ENCODE data around the gene CBL. TPM values are rescaled to one million over a fixed set of nuclear protein-coding genes. Genes with fewer than 3 reads are reported as not detected.

Gene CBL
- total RNA-seq, 4 donors from 2014 or later: 12.9 to 26.6 (median 20.9) TPM

DNA sequence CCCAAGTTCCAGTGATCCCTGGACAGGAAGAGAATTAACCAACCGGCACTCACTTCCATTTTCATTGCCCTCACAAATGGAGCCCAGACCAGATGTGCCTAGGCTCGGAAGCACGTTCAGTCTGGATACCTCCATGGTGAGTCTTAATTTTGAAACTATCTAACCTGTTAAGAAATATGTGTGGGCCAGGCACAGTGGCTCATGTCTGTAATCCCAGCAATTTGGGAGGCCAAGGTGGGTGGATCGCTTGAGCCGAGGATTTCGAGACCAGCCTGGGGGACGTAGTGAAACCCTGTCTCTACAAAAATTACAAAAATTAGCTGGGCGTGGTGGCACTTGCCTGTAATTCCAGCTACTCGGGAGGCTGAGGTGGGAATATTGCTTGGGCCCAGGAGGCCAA is 79.3 kb downstream of the CBL start:
- DNase-seq (ENCODE audit: low spot score) (no peak), ATAC-seq (ENCODE audit: low FRiP score) (no peak)
- TF ChIP-seq, protein P1, sequence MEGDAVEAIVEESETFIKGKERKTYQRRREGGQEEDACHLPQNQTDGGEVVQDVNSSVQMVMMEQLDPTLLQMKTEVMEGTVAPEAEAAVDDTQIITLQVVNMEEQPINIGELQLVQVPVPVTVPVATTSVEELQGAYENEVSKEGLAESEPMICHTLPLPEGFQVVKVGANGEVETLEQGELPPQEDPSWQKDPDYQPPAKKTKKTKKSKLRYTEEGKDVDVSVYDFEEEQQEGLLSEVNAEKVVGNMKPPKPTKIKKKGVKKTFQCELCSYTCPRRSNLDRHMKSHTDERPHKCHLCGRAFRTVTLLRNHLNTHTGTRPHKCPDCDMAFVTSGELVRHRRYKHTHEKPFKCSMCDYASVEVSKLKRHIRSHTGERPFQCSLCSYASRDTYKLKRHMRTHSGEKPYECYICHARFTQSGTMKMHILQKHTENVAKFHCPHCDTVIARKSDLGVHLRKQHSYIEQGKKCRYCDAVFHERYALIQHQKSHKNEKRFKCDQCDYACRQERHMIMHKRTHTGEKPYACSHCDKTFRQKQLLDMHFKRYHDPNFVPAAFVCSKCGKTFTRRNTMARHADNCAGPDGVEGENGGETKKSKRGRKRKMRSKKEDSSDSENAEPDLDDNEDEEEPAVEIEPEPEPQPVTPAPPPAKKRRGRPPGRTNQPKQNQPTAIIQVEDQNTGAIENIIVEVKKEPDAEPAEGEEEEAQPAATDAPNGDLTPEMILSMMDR (IDR thresholded peaks at IDR 0.05): no peak

DNA sequence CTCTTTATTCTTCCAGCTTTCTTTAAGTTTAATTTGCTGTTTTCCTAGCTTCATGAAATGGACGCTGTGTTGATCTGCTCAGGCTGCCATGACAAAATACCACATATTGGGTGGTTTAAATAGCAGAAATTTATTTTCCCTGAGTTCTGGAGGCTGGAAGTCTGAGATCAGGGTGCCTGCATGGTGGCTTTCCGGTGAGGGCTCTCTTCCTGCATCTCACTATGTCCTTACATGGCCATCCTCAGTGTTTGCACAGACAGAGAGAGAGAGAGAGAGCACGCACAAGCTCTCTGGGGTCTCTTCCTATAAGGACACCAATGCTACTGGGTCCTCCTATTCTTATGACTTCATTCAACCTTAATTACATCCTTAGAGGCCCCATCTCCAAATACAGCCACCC is 82.1 kb downstream of the CBL start:
- TF ChIP-seq, protein P1 (IDR thresholded peaks at IDR 0.05): no peak
- DNase-seq (ENCODE audit: low spot score): no peak
- ATAC-seq (ENCODE audit: low FRiP score): no peak

DNA sequence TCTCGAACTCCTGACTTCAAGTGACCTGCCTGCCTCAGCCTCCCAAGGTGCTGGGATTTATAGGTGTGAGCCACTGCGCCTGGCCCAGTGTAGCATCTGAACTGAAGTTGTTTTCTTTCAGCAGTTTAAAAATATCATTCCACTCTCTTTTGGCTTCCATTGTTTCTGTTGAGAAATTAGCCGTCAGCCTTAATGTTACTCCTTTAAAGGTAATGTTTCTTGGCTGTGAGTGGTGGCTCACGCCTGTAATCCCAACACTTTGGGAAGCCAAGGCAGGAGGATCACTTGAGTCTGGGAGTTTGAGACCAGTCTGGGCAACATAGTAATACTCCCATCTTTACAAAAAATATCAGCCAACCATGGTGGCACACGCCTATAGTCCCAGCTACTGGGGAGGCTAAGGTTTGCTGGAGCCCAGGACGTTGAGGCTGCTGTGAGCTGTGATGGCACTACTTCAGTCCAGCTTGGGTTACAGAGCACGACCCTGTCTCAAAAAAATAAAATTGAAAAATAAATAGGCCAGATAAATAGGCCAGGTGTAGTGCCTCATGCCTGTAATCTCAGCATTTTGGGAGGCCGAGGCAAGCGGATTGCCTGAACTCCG is 84.9 kb downstream of the CBL start:
- DNase-seq (ENCODE audit: low spot score) (no peak), ATAC-seq (ENCODE audit: low FRiP score) (no peak)
- TF ChIP-seq, protein P1 (IDR thresholded peaks at IDR 0.05): no peak

DNA sequence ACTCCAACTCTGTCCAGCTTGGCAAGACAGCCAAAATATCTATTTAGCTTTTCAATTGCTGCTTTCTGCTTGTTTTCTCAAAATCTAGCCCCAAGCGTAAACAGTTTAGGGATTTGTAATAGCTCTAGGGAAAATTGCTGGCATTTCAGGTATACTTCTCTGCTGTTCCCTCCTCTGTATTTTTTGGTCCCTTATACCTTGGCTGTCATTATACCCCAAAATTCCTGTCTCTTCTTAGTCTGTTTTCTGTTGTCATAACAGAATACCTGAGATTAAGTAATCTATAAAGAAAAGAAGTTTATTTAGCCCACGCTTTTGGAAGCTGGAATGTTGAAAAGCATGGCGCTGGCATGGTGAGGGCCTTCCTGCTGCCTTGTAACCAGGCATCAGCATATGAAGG is 87.3 kb downstream of the CBL start:
- TF ChIP-seq, protein P1 (IDR thresholded peaks at IDR 0.05): no peak
- DNase-seq (ENCODE audit: low spot score) (no peak), ATAC-seq (ENCODE audit: low FRiP score) (no peak)

DNA sequence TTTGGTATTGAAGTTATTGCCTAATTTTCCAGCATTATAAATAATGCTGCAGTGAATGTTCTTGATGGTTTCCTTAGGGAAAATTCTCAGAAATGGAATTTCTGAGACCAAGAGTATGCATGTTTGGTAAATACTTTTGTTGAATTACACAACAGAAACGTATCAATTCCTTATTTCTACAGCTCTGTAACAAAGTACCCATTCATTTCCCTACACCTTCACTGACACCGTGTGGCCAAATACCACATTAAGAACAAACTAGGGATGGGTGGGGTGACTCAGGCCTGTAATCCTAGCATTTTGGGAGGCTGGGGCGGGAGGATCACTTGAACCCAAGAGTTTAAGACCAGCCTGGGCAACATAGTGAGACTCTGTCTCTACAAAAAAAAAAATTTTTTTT is 89.0 kb downstream of the CBL start:
- ATAC-seq (ENCODE audit: low FRiP score): no peak
- no peak for DNase-seq (ENCODE audit: low spot score)
- TF ChIP-seq, protein P1 (IDR thresholded peaks at IDR 0.05): no peak

DNA sequence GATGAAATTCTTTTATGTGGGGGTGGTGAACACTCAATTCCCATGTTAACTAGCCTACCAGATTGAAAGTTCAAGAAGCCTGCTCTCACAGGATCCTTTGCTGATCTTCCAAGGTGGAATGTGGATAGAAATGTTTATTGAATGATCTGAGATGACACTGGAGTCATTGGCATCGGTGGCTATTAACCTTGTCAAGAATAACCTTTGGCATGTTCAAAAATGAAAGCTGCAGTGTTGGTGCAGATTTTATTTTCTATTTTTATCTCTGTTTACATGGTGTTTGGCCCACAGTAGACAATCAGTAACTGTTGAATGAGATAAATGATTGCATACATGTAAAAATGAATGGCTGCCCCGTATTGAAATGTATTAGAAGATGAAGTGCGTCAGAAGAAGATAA is 91.8 kb downstream of the CBL start:
- DNase-seq (ENCODE audit: low spot score) (no peak), ATAC-seq (ENCODE audit: low FRiP score) (no peak)
- TF ChIP-seq, protein P1 (IDR thresholded peaks at IDR 0.05): no peak

DNA sequence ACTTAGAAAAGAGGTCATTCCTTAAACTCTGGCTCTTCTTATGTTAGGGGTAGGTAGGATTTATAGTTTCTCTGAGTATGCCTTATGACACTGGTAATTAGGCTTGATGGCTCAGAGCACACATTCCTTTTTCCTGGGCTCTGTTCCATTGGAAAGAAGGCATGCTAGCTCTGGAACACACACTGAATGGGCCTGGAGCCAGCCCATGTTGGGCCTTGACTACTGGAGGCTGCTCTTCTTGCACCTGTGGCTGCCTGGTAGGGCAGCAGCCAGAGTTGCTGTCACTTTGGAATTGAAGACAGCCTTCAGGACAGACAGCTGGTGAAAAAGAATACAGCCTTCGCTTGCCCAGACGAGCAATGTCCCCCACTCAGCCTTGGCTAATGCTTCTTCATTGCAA is 92.6 kb downstream of the CBL start:
- ATAC-seq (ENCODE audit: low FRiP score) (no peak), DNase-seq (ENCODE audit: low spot score) (no peak)
- TF ChIP-seq, protein P1 (IDR thresholded peaks at IDR 0.05): no peak

Measured in omental fat pad (tissue), 4 donors.